DMS53 (cell line): ENCODE results near the gene PHOX2A.

Experiments
- DNase-seq: peaks from one replicate; lab custom pipeline; 2025; lab: John Stamatoyannopoulos, UW

Gene PHOX2A

DNA sequence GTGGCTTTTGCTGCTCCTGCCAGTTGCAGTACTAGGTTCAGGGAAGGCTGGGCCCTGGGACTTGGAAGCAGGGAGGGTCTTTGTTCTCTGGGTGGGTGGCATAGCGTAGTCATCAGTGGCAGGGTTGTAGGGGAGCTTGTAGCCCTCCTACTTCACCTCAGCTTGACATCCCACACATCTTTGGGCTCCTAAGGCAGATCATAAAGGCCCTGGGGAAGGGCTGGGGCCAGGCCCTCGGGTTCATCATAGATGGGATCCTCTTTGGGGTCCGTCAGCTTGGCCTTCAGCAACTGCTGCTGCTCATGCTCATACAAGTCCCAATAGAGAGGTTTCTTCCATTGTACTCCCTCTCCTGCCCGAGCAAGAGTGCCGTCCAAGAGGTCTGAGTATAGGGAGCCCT is 6.0 kb upstream of the PHOX2A start:
- DNase-seq = no peak

DNA sequence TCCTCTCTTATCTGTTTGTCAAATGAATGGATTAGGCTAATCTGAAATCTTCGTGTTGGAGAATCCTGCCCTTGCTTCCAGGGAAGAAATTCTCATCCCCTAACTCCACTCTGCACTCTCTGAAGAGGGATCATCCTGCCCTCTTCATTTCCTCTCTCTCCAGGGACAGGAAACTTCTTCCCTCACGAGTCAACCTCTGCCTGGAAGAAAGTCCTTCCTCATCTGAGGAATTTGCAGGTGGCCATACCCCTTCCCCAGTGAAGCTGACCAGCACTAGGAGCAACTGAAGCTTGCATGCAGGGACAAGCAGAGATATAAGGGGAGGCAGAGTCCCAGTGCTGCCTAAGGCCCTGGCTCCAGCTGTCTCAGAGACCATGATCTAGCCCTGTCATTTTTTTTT is 3.6 kb upstream of the PHOX2A start:
- no peak for DNase-seq

DNA sequence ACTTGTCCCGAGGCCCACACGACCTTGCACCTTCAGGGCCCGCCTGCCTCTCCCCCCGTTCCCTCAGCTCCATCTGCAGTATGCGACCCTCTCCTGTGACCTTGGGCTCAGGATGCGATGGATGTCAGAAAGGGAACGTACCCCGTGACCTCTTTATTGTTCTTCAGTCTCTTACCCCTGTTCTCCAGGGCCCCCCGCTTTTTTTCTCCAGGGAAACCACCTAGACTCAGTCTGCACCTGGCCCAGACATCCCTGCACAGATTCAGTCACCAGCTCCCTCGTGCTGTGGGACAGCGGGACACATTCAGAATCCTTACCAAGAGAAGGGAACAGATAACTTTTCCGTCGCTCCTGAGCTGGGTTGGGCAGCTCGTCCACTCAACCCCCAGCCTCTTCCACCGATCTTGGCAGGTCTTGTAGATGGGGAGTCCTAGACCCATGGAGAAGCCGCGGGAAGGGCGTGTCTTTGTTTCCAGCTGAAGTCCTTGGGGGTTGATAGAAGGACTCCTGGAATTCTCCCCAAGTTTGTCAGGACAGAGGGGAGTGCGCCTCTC is 1.4 kb upstream of the PHOX2A start:
- no peak for DNase-seq

DNA sequence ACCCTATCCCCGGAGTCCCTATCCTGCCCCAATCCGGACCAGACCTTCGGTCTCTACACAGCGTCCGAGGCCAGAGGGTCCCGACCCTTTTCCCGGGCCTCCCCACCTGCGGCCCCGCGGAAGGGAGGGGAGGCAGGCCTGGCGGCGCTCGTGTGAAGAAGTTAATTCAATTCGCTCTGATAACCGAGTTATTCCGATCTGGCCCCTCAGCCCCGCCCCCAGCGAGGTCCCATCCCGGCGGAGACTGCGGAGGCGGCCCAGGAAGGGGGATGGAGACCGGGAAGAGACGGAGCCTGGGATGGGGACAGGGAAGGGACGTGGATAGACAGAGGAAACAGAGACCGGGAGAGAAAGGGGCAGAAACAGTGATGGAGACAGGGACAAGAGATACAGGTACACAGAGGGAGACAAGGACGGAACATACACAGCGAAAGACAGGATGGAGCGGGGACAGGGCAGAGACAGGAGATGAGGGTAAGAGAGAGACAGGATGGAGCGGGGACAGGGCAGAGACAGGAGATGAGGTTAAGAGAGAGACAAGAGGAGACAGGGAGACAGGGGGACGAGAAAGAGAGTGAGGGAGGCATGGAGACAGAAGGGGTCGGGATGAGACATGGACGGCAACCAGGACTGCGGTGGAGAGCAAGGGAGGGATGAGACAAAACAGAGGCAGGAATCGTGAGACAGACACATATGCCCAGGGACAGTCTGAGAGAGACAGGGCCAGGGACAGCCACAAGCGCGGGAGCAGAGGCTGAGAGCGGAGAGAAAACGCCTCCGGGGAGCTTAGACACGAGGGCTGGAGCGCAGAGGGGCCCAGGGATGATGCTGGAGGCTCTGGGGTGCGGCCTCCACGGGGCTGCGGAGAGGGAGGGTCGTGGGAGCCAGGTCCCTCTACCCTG is 636 bp upstream of the PHOX2A start:
- no peak for DNase-seq

DNA sequence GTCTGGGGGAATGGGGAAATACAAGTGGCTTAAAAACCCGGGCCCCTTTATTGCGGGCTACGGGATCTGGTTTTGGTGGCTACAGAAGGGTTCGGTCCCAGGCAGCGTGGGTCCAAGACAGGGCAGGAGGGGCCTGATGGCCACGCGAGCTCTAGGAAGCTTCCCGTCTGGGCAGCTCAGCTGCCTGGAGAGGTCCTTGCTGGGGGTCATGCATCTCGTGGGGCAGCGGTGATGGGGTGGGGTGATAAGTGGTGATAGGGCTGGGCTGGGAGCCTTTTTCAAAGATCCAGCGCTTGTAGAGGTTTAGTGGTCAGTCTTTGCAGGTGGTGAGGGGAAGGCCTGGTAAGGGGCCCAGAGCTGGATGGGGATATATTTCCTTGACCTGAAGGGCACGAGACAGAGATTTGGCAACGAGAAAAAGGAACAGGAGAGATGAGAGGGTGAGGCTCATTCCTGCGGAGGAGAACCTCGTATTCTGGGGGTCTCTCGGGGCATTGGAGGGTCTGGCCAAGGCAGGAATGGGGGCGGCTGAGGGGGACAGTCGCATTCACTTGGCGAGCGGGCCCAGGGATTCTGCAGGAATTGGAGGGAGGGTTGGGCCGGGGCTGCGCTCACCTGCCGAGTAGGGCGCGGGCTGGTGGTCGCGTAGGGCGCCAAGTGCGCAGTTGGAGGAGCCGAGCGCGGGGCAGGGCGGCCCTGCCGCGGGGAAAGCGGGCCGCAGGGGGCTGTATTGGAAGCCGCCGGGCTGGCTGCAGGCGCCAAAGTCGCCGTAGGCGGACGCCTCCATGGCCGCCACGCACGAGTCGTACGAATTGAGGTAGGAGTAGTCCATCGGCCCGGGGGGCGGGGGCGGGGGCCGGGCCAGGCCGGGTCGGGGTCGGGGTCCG is 560 bp downstream of the PHOX2A start:
- no peak for DNase-seq

DNA sequence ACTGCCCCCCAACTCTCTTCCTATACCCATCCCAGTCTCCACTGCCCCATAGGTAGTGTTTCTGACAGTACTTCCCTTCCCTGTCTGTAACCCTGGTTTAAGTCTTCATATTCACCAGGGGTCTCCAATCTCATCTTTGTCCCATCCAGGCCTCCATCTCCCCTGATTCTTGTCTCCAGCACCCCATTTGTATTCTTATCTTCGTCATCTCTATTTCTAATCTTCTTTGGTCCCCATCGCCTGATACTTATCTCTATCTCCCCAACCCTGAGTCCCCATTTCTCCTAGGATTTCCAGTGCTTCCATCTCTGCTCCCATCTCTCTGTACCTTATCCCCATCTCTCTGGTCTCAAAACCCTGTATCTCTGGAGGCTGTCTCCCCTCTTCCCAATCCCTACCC is 1.8 kb downstream of the PHOX2A start:
- no peak for DNase-seq

DNA sequence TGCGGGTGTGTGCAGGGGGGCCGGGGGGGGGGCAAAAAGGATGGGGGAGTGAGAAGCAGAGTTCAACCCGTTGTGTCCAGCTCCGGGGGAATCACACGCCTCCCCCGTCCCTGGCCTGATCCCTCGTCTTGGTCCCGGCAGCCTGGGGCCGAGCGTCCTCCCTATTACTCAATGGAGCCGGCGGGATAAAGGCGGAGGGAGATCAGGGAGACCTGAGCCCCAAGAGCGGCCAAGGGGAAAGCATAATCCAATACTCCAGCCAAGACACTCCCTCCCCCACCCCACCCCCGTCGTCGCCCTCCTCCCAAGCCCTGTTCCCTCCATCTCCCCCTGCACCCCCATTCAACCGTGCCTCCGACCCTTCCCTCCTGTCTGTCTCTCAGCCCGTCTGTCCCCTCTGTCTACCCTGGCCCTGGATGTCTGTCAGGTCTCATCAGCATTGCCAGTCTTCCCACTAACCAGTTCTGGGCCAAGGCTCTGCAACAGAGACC is 2.6 kb downstream of the PHOX2A start:
- no peak for DNase-seq

DNA sequence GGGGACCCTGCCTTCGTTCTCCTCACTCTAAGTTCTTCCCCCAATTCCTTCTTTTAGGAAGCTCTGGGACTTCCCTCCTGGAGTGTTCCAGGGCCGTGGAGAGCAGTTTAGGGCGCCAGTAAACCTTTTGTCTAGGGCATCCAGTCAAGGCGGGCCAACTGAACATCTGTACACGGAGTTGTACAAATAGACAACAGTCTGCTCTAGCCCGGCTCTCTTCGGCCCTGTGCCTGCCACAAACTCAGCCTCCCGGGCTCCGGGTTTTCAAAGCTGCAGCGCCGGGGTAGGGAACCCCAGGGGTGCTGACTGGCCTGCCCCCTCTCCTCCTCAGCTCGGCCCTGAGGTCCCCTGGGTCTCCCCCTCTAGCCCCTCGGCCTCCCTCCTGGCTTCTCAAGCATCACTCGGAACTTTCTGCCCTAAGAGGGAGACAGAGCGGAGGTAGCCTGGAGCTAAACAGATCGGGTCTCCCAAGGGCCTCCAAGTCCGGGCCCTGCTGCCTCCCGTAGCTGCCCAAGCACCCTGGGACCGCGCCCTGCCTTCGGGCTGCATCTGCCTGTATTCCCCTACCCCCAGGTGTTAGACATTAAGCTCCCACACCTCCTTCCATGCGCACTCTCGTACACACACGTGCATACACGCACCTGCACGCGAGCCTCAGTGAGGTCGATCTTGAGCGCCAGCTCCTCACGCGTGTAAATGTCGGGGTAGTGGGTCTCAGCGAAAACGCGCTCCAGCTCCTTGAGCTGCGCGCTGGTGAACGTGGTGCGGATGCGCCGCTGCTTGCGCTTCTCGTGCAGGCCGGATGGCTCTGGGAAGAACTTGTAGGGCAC is 3.3 kb downstream of the PHOX2A start:
- DNase-seq = peak; percentile 83

DNA sequence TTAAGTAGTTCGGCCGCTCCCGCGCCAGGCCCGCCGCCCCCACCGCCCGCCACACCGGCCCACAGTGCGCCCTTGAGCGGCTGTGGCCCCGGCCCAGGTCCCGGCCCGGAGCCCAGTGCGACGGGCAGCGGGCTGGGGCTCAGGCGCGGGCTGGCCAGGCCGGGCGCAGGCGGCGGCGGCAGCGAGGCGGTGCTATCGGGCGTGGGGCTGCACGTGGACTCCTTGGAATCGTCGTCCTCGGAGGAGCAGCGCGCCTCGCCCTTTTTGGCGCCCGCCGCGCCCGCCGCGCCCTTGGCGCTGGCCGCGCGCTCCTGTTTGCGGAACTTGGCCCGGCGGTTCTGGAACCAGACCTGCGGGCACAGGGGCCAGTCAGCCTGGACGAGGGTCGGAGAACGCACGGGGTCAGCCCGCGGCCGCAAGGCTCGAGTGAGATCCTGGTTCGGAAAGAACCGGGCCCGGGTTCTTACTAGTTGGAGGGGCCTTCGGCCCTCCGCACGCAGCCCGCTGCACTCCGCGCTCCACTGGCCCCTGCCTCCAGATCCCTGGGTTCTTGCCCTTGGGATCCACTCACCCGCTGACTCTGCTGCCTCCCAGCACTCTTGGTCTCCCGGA is 4.0 kb downstream of the PHOX2A start:
- DNase-seq = peak; percentile 89

DNA sequence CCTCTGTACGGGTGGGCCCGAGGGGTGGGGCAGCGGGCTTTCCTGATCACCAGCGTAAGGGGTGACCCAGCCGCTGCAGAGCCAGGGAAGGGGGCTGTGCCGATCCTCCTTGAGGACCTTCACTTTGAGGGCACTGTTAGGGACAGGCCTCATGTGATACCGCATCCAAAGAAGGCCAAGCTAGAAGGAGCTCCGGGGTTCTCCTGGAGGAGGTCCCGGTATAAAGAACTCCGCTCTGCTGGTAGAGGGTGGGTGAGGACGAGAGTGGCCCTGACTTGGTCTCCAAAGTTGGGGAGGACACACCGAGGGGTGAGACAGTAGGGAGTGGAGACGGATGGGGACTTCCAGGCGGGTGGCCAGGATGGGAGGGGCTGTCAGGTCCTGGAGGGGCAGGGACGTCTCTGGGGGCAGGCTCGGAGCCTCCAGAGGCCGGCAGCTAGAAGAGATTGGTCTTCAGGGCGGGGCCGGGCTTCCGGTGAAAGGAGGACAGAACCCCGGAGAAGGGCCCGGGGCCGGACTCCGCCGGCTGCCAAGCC is 4.6 kb downstream of the PHOX2A start:
- DNase-seq = peak; percentile 89

DNA sequence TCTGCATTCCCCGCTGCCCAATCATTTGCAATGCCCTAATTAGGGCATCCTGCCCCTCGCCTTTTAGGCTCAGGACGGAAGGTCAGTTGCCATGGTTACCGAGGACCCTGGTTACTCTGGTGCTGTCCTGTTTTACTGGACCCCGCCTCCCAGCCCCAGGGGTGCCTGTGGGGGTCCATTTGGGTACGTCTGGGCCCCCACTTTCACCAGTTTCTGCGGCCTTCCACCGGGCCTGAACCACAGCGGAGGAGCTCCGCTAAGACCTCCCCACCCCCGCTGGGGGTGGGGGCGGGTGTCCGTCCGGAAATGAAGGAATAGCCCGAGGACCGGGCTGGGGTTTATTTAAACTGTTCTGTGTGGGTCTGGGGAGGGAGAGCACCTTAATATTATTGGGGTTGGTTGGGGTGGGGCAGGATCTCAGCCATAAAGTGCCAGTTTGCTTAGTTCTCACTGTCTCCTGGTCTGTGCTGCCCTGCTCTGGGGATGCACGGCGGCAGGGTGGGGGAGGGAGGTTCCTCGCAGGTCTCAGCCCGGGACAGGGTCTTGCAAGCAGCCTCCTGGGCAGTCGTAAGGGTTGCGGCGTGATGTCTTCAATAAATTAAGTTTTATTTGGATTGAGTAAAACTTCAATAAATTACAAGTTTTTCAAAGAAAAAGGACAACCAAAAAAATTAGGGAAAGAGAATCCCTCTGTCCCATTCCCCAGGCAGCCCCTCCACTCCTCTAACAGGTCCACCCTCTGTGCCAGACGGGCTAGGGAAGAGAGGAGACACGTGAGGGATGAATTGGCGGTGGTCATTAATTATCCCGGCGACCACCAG is 5.3 kb downstream of the PHOX2A start:
- DNase-seq = peak; percentile 47

DNA sequence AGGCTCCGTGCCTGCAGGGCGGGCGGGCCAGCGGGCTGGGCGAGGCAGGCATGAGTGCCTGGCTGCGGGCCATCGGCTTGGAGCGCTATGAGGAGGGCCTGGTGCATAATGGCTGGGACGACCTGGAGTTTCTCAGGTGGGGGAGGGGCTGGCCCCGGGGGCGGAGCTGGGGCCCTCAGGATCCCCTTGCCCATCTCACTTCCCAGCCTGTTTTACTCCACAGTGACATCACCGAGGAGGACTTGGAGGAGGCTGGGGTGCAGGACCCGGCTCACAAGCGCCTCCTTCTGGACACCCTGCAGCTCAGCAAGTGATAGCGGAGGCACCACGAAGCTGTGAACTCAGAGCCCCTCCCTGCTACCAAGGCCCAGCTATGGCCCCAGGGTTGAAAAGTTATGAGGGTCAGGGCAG is 5.9 kb downstream of the PHOX2A start:
- peak; percentile 83 for DNase-seq

DNA sequence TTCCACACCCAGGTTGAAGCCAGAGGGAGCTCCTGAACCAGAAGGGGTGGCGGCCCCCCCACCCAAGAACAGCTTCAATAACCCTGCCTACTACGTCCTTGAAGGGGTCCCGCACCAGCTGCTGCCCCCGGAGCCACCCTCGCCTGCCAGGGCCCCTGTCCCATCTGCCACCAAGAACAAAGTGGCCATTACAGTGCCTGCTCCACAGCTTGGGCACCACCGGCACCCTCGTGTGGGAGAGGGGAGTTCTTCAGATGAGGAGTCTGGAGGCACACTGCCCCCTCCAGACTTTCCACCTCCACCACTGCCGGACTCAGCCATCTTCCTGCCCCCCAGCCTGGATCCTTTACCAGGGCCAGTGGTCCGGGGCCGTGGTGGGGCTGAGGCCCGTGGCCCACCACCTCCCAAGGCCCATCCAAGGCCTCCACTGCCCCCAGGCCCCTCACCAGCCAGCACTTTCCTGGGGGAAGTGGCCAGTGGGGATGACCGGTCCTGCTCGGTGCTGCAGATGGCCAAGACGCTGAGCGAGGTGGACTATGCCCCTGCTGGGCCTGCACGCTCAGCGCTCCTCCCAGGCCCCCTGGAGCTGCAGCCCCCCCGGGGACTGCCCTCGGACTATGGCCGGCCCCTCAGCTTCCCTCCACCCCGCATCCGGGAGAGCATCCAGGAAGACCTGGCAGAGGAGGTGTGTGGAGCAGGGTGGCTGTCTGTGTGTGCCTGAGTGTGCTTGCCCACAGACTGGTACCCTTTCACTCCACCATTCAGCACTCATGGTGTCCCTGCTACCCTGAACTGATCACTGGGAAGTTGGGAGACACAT is 6.7 kb downstream of the PHOX2A start:
- peak; percentile 49 for DNase-seq

DNA sequence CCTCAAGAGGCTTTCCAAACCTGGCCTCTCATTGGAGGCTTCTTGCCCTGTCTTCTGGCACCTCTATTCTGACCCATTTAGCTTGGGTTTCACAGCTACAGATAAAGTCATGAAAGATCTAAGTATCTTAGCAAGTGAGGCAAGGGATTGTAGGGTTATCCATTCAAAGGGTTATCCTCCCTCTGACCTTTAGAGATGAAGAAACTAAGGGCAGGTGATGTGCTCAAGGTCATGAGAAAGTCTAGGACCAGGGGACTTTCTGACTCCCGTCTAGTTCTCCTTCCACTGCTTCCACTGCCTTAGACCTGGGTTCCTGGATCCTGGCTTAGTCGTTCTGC is 7.2 kb downstream of the PHOX2A start:
- DNase-seq = no peak

DNA sequence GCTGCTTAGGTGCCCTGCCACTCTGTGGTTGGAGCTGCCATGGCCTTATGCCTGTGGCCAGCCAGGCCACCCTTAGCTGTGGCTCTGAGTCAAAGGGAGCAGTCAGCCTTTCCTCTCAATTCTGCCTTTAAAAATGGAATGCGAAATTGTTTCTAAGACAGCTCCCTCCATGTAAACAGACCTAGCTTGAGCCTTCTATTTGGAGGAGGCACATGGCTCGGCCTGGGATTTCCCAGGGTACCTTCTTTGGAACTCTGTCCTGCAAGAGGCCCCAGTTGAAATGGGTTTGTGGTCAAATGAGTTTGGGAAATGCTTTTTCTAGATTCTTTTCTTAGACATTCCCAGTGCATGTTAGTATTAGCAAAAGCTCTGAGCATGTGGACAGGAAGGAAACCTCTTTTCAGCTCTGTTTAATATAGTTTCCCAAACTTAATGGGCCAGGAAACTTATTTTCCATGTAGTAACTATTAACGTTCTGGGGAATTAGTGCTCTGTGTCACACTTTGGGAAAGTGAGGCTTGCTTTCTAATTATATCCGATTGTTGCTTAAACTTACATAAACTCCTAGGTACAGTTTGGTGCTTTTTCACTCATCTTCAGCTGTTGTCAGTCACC is 7.8 kb downstream of the PHOX2A start:
- no peak for DNase-seq

DNA sequence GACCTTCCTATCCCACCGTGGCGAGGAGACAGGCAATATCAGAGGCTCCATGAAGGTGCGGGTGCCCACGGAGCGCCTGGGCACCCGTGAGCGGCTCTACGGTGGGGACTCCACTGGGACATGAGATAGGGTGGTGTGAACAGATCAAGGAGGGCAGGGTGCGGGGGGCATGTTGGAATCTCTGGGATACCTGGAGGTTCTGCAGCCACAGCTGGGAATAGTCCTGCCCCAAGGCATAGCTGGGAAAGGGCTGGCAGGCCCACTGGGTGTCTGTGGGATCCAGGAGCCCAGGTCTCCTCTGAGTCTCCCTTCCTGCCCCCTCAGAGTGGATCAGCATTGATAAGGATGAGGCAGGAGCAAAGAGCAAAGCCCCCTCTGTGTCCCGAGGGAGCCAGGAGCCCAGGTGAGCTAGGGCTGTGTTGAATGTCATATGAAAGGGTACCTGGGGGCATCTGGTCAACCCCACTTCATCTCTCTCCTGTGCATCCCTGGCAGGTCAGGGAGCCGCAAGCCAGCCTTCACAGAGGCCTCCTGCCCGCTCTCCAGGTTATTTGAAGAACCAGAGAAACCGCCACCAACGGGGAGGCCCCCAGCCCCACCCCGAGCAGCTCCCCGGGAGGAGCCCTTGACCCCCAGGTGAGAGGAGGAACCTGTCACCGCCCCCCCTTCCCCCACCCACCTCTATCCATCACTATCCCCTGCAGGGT is 8.5 kb downstream of the PHOX2A start:
- no peak for DNase-seq

DNA sequence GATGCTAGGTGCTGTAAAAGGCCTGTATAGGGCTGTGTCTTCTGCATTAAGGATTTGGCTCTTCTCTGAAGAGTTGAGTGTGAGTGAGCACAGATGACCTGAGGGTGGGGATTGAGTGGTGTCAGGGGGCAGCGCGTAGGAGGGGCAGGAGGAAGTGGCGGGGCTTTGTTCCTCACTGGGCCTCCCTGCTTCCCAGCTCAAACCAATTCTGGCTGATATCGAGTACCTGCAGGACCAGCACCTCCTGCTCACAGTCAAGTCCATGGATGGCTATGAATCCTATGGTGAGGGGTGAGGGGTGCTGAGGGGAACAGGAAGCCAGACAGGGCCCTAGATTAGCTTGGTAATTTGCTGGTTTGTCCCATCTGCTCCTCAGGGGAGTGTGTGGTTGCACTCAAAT is 9.1 kb downstream of the PHOX2A start:
- DNase-seq = no peak

DNA sequence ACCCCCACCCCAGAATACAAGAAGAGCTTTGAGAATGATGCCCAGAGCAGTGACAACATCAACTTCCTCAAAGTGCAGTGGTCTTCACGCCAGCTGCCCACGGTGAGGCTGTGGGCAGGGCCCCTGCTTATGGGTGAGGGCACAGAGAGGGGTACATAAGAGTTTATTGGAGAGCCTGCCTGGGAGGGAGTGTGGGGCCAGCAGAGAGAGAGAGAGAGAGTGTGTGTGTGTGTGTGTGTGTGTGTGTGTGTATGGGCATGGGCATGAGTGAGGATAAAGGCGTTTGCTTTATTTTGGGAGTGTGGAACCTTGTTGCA is 9.5 kb downstream of the PHOX2A start:
- no peak for DNase-seq
